Neural crest cell (in vitro differentiated cells): ENCODE measurements around the gene FUT3. TPM values are rescaled to one million over a fixed set of nuclear protein-coding genes. Genes with fewer than 3 reads are reported as not detected.
A peak's percentile ranks its signal among the peaks of the same experiment; 100 is the strongest.

Source experiments
- DNase-seq: peaks from one replicate; pipeline ENCODE4 v3.0.0; 2021; ENCODE audit warnings: low read depth, mixed read lengths, low spot score
- H3K27ac Mint-ChIP-seq: one replicate; pipeline ENCODE4 v1.8.0; 2021; ENCODE audit warnings: mild to moderate bottlenecking, mixed read lengths; ENCODE audit not compliant: unreplicated experiment
- H3K27me3 Mint-ChIP-seq: 2 replicates; pipeline ENCODE4 v1.8.0; 2021; ENCODE audit warnings: low read depth, mild to moderate bottlenecking, mixed read lengths
- H3K36me3 Mint-ChIP-seq: 2 replicates; pipeline ENCODE4 v1.8.0; 2021; ENCODE audit warnings: low read depth, mild to moderate bottlenecking, mixed read lengths
- H3K4me1 Mint-ChIP-seq: 2 replicates; pipeline ENCODE4 v1.8.0; 2021; ENCODE audit warnings: mixed read lengths
- H3K4me3 Mint-ChIP-seq: one replicate; pipeline ENCODE4 v1.8.0; 2021; ENCODE audit warnings: mild to moderate bottlenecking, mixed read lengths
- H3K9me3 Mint-ChIP-seq: 2 replicates; pipeline ENCODE4 v1.8.0; 2021; ENCODE audit warnings: mixed read lengths
- CTCF ChIP-seq: fragments of 200-600 bp; sonication (generic); conservative IDR thresholded peaks from 2 replicates; pipeline ENCODE4 v1.5.0; 2021; ENCODE audit warnings: antibody characterized with exemption, mild to moderate bottlenecking
- total RNA-seq: library from RNA; stranded (reverse); gene quantifications from 2 replicates; pipeline ENCODE4 v1.2.1, GENCODE V29; 2021

Gene FUT3
- total RNA-seq, 1 donor from 2014 or later = not detected

- DNase-seq = no peak
- Mint-ChIP-seq H3K36me3 (no peaks in the 10 kb centered on the region), H3K9me3 (no peaks in the 10 kb centered on the region), H3K27me3 (peaks cover 22% of the 10 kb centered on the region), H3K4me3 (no peak overlapping the region), H3K4me1 (peaks cover 14% of the 10 kb centered on the region), H3K27ac (no peak overlapping the region)
- TF ChIP-seq CTCF = no peak
Observed at GRCh38 chr19:5809469-5809868, 41.8 kb downstream of the FUT3 start.

- Mint-ChIP-seq H3K4me3 (no peak overlapping the region), H3K27ac (no peak overlapping the region), H3K36me3 (no peaks in the 10 kb centered on the region), H3K27me3 (peaks cover 27% of the 10 kb centered on the region), H3K4me1 (peaks cover 17% of the 10 kb centered on the region), H3K9me3 (no peaks in the 10 kb centered on the region)
- no peak for TF ChIP-seq CTCF
- no peak for DNase-seq
Observed at GRCh38 chr19:5809053-5809452, 42.2 kb downstream of the FUT3 start.

GRCh38 chr19:5808120-5808816 lies 43.0 kb downstream of the FUT3 start:
- Mint-ChIP-seq H3K27ac (no peak overlapping the region), H3K27me3 (peaks cover 33% of the 10 kb centered on the region), H3K4me1 (peaks cover 25% of the 10 kb centered on the region), H3K9me3 (no peaks in the 10 kb centered on the region), H3K36me3 (no peaks in the 10 kb centered on the region), H3K4me3 (no peak overlapping the region)
- no peak for TF ChIP-seq CTCF
- no peak for DNase-seq

- Mint-ChIP-seq H3K27ac (peak overlapping the region; percentile 2), H3K4me3 (peak overlapping the region; percentile 6), H3K36me3 (no peaks in the 10 kb centered on the region)
Observed at GRCh38 chr19:5806905-5807304, 44.3 kb downstream of the FUT3 start.

GRCh38 chr19:5806133-5806489 lies 45.1 kb downstream of the FUT3 start:
- no peak for TF ChIP-seq CTCF
- Mint-ChIP-seq H3K27ac (no peak overlapping the region), H3K9me3 (no peaks in the 10 kb centered on the region), H3K27me3 (peaks cover 42% of the 10 kb centered on the region), H3K4me3 (peak overlapping the region; percentile 66), H3K36me3 (no peaks in the 10 kb centered on the region), H3K4me1 (peaks cover 36% of the 10 kb centered on the region)
- no peak for DNase-seq

More at GRCh38 chr19:5806905-5807304, 44.3 kb downstream of the FUT3 start:
- no peak for TF ChIP-seq CTCF
- Mint-ChIP-seq H3K4me1 (peaks cover 34% of the 10 kb centered on the region), H3K27me3 (peaks cover 41% of the 10 kb centered on the region), H3K9me3 (no peaks in the 10 kb centered on the region)
- no peak for DNase-seq
